Limb (tissue), 2 donors: ENCODE results near the gene MOB3C.

Experiments used
- DNase-seq, 2 donors: peaks; one replicate each; pipeline ENCODE4 v3.0.0-alpha.2; 2016; ENCODE audit errors: extremely low spot score in 2 of 2

Gene MOB3C

DNA sequence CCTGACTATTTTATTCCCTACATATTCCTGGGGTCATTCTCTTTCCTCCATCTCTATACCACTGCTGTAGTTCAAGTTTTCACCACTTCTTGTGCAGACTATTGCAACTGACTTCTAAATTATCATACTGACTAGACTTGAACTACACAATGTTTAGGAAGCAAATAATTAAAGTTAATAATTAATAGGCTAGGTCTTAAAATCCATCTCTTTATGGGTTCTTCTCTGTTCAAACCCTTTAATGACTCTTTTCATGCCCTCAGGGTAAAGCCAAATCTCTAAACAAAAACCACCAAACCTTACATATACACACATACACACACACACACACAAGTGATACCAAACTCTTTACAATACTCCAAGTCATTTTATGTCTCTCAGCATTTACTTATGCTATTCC is 22.3 kb upstream of the MOB3C start:
- no peak for DNase-seq

DNA sequence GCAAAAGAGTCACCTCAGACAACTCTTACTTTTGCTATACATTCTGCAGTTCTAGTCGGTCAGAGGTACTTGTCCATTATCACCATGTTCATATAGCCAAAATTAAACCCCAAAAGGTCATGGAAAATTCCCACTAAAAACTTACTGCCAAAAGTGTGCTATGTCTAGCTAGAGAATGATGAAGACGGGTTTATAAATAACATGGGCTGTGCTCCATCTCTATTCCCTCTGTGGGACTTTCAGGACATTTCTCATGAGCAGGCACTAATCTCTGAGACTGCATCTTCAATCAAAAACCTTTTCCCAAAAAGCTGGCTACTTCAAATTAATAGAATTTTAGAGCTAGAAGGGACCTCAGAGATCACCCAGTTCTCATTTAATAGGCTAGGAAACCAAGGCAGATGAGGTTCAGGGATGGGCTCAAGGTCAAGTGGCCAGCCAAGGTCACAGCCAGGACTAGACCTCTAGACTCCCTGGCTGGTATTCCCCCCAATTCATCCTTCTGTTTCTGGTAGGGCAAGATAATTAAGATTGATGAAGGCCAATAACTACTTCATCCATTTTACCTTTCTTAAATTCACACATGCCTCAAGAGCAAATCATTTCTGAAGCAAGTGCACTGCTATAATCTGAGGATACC is 21.0 kb upstream of the MOB3C start:
- DNase-seq = no peak

DNA sequence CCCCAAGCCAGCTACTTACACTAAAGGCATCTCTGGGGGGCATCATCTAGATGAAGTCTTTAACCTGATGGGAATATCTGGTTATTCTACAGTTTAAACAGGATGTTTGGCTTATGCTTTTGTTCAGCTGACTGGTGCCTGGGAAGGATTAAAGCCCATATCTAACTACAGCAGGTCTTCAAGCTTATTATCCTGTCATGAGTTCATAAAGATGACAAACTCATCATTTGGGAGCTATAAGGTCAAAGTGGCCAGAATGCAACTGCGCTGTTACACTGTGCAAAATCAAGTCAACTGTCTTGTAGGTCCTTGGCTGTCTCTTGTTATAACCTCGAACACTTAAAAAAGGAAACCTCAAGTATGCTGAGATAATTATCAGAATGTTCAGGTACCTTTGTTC is 18.6 kb upstream of the MOB3C start:
- DNase-seq = no peak

DNA sequence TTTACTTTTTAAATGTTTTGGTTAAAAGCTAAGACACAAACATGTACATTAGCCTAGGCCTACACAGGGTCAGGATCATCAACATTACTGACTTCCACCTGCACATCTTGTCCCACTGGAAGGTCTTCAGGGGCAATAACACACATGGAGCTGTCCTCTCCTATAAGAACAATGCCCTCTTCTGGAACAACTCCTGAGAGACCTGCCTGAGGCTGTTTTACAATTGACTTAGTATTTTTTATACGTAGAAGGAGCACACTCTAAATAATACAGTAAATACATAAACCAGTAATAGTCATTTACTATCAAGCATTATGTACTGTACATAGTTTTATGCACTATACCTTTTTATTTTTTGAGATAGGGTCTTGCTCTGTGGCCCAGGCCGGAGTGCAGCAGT is 14.1 kb upstream of the MOB3C start:
- no peak for DNase-seq

DNA sequence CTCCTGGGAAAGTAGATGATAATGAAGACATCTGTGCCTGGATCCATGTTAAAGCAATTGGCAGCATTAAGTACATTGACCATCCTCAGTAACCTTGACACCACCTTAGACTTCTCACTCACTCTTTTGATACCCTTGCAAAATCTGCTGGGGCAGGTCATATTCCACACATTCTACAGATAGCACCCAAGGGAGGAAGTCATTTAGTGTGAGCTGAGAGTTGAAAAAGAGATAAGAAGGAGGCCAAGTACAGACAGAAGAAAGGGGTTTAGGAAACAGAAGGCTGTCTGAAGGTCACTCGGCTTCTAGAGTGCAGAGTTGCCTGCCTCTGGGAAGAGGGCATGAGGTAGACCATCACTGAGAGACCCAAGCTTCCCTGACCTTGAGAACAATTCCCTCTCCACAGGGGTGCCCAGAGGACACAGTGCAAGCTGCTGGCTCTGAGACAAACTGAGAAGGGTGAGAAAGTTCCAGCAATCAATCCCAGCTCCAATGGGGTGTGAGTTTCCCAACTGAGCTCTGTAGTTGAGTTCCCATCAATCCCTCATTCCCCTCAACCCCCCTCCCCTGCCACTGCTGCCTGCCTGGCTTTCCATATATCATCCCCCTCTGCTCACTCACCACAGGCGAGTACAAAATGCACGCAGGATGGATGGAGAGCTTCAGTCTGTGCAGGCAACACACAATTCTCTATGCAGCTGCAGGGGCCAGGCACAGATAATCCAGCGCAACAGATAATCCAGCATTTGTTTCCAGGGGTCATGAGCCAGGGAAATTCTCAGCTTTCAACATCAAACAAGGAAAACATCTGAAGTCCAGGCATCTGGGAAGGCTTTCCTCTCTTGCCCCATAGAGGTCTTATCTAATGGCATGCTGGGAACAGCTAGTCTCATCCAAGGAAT is 7.4 kb upstream of the MOB3C start:
- no peak for DNase-seq

DNA sequence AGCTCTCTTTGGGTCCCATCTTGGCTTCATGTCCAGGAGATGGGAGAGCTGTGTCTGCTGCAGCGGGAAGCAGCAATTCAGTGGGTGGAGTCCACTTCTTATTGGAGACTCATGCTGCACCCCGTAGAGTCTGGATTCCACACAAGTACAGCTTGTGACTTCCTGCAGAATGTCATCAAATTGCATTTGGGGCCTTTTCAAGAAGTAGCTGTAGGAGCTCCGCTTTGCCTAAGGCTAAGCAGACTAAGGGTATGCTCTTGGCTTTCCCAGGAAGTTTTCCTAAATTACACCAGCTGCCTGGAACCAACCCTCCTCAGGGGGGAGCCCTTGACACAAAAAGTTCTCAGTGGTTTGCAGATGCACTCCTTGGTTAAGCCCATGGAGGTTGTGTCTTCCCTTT is 5.7 kb upstream of the MOB3C start:
- no peak for DNase-seq

DNA sequence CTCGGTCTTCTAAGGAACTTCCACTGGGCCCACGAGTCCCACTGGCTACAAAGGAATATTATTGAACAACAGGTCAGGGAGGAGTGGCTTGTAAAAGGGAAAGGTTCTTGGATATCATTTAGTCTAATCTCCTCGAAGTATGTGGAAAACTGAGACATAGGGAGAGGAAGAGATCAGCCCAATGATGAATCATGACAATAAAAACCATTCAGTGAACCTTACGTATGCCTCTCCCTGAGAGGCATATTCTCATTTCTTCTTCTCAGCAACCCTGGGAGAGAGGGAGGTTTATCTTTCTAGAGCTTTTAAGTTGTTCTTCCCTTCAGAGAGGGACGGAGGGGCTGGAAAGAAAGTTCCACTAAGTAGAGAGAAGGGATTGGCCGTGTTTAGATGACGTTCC is 5.3 kb upstream of the MOB3C start:
- no peak for DNase-seq

DNA sequence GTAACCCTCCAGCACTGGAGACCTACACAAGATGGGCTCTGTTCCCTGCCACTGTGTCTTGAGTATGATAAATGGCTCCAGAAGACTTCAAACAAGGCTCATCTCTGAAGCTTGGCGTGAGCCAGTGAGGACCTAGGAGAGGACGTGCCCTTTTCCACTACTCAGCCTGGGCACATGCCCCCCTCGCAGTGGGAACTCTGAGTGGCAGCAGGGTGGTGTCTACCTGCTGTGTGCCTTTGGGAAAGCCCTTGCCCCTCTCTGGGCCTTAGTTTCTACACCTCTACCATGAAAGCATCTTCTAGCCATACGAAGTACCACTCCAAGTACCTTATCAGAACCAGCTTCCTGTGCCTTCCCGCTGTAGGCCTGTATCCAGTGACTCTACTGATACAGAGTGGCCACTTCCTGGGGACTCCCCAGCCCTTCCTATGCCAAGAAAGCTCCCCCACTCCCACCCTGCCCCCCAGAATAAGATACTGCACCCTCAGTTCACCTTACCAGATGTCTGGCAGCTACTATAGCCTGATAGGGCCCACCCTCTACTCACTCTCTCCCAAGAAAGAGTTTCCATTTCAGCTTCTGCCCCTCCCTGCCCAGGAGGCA is 3.1 kb upstream of the MOB3C start:
- no peak for DNase-seq

DNA sequence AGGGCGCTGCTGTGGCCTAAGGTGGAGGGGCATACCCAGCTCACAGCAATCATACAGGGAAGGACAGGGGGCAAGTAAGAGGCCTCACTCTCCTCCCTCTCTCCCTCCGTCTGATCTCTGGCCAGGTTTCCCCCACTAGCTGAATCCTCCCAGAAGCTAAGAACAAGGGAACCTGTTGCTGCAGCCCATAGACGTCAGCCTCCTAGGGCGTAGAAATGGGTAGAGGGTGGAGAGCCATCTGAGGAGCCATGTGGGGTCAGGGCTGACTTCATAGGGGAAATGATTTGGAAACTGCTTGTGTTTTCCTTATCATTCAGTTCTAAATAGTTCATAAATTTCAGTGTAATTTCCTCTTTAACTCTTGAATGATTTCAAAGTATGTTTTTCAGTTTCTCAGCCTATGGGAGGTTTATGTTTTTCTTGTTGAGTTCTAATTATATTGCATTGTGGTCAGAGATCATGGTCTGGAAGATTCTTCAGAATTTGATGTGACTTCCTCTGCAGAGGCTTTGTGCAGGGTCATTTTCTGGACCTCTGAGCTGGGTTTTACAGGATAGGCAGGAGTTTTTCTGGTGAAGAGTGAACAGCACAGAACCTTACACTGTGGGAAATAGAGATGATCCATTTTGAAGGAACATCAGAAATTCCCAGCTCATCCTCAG is 2.3 kb upstream of the MOB3C start:
- DNase-seq = no peak

DNA sequence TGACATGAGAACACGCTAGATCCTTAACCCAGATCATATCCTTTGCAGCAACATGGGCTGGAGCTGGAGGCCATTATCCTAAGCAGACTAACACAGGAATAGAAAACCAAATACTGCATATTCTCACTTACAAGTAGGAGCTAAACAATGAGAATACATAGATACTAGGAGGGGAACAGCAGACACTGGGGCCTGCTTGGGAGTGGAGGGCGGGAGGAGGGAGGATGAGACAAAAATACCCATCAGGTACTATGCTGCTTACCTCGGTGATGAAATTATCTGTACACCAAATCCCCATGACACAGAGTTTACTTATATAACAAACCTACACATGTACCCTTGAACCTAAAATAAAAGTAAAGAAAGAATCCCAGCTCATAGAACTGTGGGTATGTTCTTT is 1.2 kb upstream of the MOB3C start:
- DNase-seq = no peak

DNA sequence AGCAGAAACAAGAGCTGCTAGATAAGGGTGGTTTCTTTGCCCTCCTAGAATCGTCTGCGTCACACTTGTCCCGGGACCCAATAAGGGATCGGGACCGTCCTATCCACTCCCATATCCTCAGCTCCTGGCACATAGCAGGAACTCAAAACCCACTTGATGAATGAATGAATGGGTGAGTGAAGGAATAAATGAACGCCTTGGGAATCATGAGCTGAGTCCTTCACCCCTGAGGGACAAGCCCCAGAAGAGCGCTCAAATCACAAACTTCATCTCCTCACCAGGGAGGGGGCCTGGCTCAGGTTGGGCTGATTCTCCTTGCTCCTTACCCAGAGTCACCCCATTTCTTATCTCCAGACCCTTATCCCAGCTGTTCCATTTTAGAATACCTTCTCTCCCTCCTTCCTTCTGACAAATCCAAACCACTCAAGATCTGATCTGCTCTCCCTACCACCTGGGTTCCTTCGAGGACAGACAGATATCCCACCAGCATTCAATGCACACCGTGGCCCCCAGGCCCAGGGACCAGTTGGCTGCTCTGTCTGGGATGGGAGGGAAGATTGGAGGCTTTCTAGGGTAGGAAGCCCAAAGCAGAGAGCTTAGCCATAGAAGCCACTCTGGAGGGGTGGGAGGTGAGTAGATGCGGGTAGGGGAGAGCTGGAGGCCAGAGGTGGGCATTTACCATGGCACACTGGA is 643 bp upstream of the MOB3C start:
- DNase-seq = no peak

DNA sequence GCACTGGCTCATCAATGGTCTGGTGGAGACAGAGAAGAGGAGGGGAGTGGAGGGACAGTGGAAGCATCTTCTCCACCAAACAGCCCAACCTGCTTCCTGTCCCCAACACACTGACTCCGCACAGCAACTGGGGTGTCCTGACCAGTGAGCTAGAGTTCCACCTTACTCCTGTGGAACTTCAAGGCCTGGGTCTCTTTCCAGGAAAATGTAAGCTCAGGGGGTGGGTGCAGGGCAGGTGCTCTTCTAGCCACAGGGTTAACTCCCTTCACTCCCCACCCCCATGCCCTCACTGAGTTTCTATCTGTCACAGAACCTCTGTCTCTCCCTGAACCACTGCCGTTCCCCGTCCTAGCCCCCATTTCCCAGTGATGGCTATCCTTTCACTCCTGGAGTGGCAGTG is 876 bp downstream of the MOB3C start:
- DNase-seq = no peak

DNA sequence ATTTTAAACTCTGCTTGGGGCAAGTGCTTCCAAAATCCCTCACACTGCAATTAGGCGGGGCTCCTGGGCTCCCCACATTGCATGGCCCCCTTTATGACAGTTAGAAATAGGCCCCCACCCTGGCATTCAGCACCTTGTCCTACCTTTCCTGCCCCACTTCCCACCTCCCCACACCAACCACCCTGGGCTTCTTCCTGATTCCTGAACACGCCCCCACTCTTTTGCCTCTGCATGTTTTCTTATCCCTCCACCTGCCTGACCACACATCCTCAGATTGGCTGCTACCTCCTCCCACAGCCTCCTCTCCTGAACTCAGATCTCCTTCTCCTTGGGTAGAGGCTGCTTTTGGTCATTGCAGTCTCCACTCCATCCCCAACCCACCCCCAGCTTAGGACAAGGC is 1.5 kb downstream of the MOB3C start:
- no peak for DNase-seq

DNA sequence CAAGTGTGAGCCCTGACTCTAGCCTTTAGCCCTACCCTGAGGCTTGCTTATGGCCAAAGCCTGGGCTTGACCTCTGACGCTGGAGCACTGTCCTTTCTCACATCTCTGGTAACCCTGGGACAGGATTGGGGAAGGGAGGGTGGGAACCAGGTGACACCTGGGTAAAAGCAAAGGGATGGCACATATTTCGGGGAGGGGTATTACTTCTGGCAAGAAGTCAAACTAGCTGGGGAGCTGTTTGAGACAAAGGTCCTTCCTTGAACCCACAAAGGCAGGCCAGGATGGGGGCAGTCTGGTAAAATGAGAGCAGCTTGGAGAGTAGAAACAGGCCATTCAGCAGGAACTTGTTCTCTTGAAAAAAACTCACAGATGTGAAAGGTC is 2.0 kb downstream of the MOB3C start:
- DNase-seq = no peak

DNA sequence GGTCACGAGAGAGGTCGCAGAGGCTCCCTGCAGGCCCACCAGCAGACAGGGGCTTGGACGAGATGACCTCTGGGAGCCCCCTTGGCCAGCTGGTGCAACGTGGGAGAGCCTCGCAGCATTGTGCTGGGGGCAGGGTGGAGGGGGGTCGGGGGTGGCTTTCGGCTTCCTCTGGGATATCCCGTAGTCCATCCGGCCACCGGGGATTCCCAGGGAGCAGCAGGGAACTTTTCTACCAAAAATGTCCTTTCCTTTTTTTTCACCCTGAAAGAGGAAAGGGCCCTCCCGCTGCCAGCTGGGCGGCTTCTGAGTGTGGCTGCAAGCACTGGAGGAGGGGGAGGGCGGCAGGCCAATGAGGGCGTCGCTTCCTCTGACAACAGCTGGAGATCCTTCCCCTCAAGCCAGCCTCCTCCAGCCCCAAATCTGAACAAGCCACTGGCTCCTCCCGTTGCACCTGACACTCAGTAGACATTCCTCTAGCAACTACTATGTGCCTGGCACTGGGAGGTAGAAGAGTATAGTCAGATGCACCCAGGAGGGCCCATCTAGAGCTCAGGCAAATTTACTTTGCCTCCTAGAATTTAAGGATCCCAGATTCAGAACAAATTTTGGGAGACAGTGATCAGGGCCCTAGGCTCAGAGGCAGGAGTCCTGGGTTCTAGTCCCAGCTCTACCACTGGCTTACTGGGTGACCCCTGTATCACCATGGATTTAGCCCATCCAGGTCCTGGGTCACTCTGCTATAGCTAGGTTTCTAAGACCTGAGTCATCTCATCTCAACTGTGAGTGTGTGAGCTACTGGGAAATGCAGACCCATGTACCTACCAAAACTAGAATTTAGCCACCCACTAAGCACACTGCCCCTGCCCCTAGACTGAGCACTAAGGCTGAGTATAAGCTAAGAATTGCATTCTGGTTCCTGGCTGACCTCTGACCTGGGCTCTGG is 2.7 kb downstream of the MOB3C start:
- DNase-seq = peak; percentile 77 to 83

DNA sequence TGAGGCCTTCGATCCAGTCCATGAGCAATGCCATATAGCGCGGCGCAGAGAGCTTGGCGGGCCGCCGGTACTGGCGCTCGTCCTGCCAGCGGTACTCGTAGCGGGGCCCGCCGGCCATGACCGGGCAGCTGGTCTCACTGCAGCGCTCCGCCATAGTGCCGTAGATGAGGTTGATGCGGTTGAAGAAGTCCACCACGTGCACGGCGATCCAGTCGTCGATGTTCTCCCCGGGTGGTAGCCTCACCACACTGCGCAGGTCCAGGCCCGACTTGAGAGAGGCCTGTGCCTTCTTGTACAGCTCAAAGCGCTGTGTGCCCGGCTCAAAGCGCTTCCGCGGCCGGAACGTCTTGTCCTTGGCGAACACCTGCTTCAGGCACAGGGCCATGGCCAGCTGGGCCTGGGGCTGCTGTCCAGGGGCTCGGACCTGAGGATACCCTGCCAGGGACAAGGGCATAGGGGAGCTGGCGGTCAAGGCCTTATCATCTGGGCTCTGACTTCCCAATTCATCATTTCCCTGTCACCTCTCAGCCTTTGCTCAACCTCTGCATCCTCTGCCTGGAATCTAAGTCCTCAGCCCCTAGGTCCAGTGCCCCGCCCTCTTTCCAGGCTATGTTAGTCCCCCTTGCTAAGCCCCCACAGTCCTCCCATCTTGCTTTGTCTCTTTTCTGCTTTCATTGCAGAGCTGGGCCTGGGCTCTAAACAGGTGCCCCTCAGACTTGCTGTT is 3.5 kb downstream of the MOB3C start:
- DNase-seq = no peak

DNA sequence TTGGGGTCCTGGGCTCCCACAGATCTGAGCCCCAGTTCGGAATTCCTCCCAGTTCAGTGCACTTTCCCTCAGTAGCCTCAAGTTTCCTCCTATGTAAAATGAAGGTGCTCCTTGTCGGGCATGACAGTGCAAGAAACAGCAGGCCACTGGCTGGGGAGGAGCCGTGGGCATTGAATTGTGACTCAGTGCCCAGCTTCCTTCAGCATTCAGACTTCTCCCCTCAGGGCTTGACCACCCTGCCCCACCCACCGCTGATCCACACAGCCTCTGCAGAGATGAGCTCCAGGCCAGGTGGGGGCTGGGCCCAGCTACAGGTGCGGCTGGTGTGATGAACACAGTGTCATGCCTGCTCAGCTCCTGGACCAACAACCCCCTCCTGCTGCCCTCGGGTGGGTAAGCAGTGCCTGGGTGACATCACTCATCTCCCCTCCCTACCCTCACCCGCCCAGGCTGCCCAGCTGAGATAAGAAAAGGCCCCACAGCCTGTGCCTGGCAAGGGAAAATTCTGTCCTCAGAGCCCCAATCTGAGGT is 4.9 kb downstream of the MOB3C start:
- DNase-seq = no peak

DNA sequence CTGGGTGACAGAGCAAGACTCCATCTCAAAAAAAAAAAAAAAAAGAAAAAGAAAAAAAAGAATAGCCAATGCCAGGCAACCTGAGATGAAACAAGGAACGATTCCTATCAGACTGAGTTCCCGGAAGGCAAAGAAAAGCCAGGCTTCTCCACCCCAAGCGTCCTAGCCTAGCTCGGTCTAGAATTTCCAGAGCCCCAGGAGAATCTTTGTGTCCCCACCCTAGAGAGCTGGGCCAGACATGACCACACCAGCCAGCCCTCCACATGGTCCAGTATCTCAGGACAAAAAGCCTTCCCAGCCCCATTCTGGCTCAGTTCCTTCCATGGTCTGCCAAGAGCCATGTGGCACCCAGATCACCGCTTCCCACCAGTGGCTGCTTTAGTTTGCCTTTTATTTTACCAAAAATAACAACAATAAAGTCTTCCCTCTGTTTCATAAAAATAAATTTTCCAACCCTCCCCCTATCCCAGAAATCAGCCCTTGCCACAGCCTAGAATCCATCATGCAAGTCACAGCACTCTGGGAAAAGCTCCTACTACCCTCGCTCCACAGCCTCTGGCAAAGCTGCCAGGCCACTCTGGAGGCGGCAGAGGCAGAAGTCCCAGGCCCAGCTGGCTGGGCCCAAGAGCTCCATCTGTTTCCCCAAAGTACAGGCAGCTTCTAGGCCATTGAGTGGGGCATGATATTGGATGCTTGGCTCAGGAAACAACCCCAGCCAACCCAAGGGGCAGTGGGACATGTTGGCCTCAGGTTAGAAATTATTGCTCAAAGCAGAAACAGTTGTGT is 9.1 kb downstream of the MOB3C start:
- no peak for DNase-seq
